ENCODE data around the gene KCNQ1.

Gene KCNQ1

GRCh38 chr11:2511421-2512369 lies 66.9 kb downstream of the KCNQ1 start:
- no peak for DNase-seq (ENCODE audit: low read depth in 2 of 2)

- no peak for DNase-seq (ENCODE audit: low read depth in 2 of 2)
Observed at GRCh38 chr11:2512431-2513407, 67.9 kb downstream of the KCNQ1 start.

GRCh38 chr11:2513441-2513840 lies 68.6 kb downstream of the KCNQ1 start:
- DNase-seq (ENCODE audit: low read depth in 2 of 2): no peak

GRCh38 chr11:2515401-2516275 lies 70.8 kb downstream of the KCNQ1 start:
- no peak for DNase-seq (ENCODE audit: low read depth in 2 of 2)

- no peak for DNase-seq (ENCODE audit: low read depth in 2 of 2)
Observed at GRCh38 chr11:2516276-2517015, 71.6 kb downstream of the KCNQ1 start.

- no peak for DNase-seq (ENCODE audit: low read depth in 2 of 2)
Observed at GRCh38 chr11:2517016-2517385, 72.2 kb downstream of the KCNQ1 start.

- no peak for DNase-seq (ENCODE audit: low read depth in 2 of 2)
Observed at GRCh38 chr11:2517386-2518064, 72.7 kb downstream of the KCNQ1 start.

GRCh38 chr11:2518111-2518982 lies 73.5 kb downstream of the KCNQ1 start:
- DNase-seq (ENCODE audit: low read depth in 2 of 2): no peak

- DNase-seq (ENCODE audit: low read depth in 2 of 2): no peak
Observed at GRCh38 chr11:2518983-2519340, 74.2 kb downstream of the KCNQ1 start.

- no peak for DNase-seq (ENCODE audit: low read depth in 2 of 2)
Observed at GRCh38 chr11:2519517-2519861, 74.7 kb downstream of the KCNQ1 start.

GRCh38 chr11:2519862-2520735 lies 75.3 kb downstream of the KCNQ1 start:
- DNase-seq (ENCODE audit: low read depth in 2 of 2): no peak

GRCh38 chr11:2520736-2521035 lies 75.9 kb downstream of the KCNQ1 start:
- DNase-seq (ENCODE audit: low read depth in 2 of 2): no peak

GRCh38 chr11:2521081-2521732 lies 76.4 kb downstream of the KCNQ1 start:
- DNase-seq (ENCODE audit: low read depth in 2 of 2): no peak

GRCh38 chr11:2521733-2522630 lies 77.2 kb downstream of the KCNQ1 start:
- no peak for DNase-seq (ENCODE audit: low read depth in 2 of 2)

- DNase-seq (ENCODE audit: low read depth in 2 of 2): no peak
Observed at GRCh38 chr11:2522631-2523255, 77.9 kb downstream of the KCNQ1 start.

GRCh38 chr11:2523821-2524391 lies 79.1 kb downstream of the KCNQ1 start:
- no peak for DNase-seq (ENCODE audit: low read depth in 2 of 2)
